Measurements from ENCODE around the gene STOM. TPM values are rescaled to one million over a fixed set of nuclear protein-coding genes. Genes with fewer than 3 reads are reported as not detected.
A peak's percentile ranks its signal among the peaks of the same experiment; 100 is the strongest.

Gene STOM
- total and polyA plus RNA-seq, 10 of the 15 experiments (the other 5 are each of a cell fraction or from before 2014, with no cell fraction given): 6.7 to 47.4 (median 39.8) TPM

DNA sequence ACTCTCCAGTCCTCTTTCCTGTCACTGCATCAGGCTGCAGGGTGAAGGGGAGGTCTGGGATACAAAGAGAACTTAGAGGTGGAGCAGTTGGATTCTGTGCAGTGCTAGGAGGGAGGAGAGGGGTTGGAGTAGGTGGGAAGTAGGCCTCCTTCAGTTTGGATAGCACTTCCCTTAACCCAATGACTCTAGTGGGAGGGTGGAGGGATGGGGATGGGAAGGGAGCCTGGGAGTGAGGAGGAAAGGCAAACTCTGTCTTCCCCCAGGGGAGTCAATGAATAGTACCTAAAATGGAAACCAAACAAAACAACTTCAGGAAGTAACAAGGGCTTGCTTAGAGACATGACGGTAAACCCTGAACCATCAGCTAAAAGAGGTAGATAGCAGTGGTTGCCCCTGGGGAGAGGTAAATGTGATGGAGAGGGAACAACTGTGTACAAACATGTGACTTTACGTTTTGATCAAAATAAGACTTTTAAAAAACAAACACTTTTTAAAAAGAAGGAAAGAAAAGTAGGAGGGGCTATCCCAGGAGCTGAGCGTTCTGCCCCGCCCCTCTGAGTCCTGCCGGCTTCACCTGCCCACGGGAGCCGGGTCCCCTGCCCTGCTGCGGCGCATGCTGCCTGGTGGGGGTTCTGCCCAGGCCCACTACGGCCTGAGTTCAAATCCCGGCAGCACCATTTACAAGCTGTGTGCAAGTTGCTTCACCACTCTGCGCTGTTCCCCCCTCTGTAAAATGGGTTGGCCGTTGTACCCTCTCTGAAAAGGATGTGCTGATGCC, 71.2 kb downstream of the STOM start:
- Histone ChIP-seq H3K4me2 (ENCODE audit: control insufficient read depth, insufficient read depth) (peak overlapping the region; percentile 21), H2AFZ (ENCODE audit: control insufficient read depth, low read depth, low read length) (no peak overlapping the region), H3K9ac (ENCODE audit: control insufficient read depth, insufficient read depth, low read length) (peak overlapping the region; percentile 14; the same call in 1 of the 2 replicates), H3K79me2 (ENCODE audit: control insufficient read depth, insufficient read depth, low read length) (no peaks in the 10 kb centered on the region), H4K20me1 (ENCODE audit: control insufficient read depth, insufficient read depth) (no peaks in the 10 kb centered on the region), H3K27ac (ENCODE audit: control insufficient read depth, insufficient read depth) (no peak overlapping the region), H3K27me3 (replicated peaks in 1 of 2; ENCODE audit: control insufficient read depth in 2 of 2, insufficient read depth in 2 of 2, low read length in 1 of 2) (no peaks in the 10 kb centered on the region), H3K4me3 (peak overlapping the region; percentile 36; the same call in 1 of the 2 replicates), H3K4me1 (ENCODE audit: control insufficient read depth, insufficient read depth, low read length) (peaks cover 4% of the 10 kb centered on the region; the same call in 1 of the 2 replicates), H3K36me3 (ENCODE audit: control insufficient read depth in 2 of 2, insufficient read depth in 2 of 2, low read length in 1 of 2) (no peaks in the 10 kb centered on the region; a peak in 1 of 4 replicates), H3K9me3 (replicated peaks; ENCODE audit: control insufficient read depth, insufficient read depth, low read length) (no peaks in the 10 kb centered on the region)
- intact Hi-C loops (cut with micrococcal nuclease; ENCODE audit: unreplicated experiment) (no loop called here), in situ Hi-C loops (cut with MboI) (no loop called here)
- WGBS (ENCODE audit: insufficient coverage, insufficient replicate concordance, low lambda C conversion rate, missing lambda C conversion rate): 9% methylated on average over 13 of the region's 13 CpGs
- ChIA-PET POLR2A (no interaction called here), SMC1A (ENCODE audit: uncharacterized antibody, unreplicated experiment) (no interaction called here), RAD21 (ENCODE audit: unreplicated experiment) (no interaction called here), CTCF (interaction anchor here (0.7 kb wide), 1 partner anchor 132 kb away, joined by 3 read pairs; no protein-coding TSS in a partner anchor)
- TF ChIP-seq BCL11A (IDR thresholded peaks at IDR 0.05; ENCODE audit: low read depth, low read length): no peak
- no peak for TF ChIP-seq ASH2L (IDR thresholded peaks at IDR 0.05; ENCODE audit: borderline replicate concordance, low read depth)
- TF ChIP-seq MEF2B (IDR thresholded peaks at IDR 0.05; ENCODE audit: partially characterized antibody, poor library complexity, severe bottlenecking): no peak
- TF ChIP-seq ZNF207 (IDR thresholded peaks at IDR 0.05; ENCODE audit: borderline replicate concordance): no peak
- no peak for TF ChIP-seq CHD2 (IDR thresholded peaks at IDR 0.05; ENCODE audit: borderline replicate concordance, low read depth, low read length)
- TF ChIP-seq, protein P1, sequence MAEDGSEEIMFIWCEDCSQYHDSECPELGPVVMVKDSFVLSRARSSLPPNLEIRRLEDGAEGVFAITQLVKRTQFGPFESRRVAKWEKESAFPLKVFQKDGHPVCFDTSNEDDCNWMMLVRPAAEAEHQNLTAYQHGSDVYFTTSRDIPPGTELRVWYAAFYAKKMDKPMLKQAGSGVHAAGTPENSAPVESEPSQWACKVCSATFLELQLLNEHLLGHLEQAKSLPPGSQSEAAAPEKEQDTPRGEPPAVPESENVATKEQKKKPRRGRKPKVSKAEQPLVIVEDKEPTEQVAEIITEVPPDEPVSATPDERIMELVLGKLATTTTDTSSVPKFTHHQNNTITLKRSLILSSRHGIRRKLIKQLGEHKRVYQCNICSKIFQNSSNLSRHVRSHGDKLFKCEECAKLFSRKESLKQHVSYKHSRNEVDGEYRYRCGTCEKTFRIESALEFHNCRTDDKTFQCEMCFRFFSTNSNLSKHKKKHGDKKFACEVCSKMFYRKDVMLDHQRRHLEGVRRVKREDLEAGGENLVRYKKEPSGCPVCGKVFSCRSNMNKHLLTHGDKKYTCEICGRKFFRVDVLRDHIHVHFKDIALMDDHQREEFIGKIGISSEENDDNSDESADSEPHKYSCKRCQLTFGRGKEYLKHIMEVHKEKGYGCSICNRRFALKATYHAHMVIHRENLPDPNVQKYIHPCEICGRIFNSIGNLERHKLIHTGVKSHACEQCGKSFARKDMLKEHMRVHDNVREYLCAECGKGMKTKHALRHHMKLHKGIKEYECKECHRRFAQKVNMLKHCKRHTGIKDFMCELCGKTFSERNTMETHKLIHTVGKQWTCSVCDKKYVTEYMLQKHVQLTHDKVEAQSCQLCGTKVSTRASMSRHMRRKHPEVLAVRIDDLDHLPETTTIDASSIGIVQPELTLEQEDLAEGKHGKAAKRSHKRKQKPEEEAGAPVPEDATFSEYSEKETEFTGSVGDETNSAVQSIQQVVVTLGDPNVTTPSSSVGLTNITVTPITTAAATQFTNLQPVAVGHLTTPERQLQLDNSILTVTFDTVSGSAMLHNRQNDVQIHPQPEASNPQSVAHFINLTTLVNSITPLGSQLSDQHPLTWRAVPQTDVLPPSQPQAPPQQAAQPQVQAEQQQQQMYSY (CRISPR knock-in tag; IDR thresholded peaks at IDR 0.05): no peak
- TF ChIP-seq, protein P2, sequence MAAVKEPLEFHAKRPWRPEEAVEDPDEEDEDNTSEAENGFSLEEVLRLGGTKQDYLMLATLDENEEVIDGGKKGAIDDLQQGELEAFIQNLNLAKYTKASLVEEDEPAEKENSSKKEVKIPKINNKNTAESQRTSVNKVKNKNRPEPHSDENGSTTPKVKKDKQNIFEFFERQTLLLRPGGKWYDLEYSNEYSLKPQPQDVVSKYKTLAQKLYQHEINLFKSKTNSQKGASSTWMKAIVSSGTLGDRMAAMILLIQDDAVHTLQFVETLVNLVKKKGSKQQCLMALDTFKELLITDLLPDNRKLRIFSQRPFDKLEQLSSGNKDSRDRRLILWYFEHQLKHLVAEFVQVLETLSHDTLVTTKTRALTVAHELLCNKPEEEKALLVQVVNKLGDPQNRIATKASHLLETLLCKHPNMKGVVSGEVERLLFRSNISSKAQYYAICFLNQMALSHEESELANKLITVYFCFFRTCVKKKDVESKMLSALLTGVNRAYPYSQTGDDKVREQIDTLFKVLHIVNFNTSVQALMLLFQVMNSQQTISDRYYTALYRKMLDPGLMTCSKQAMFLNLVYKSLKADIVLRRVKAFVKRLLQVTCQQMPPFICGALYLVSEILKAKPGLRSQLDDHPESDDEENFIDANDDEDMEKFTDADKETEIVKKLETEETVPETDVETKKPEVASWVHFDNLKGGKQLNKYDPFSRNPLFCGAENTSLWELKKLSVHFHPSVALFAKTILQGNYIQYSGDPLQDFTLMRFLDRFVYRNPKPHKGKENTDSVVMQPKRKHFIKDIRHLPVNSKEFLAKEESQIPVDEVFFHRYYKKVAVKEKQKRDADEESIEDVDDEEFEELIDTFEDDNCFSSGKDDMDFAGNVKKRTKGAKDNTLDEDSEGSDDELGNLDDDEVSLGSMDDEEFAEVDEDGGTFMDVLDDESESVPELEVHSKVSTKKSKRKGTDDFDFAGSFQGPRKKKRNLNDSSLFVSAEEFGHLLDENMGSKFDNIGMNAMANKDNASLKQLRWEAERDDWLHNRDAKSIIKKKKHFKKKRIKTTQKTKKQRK (IDR thresholded peaks at IDR 0.05; ENCODE audit: low read depth, low read length): no peak
- no TSS peak for BruUV-seq (replicated peaks)
- DNase-seq (ENCODE audit: low read depth, low spot score): no peak
- no peak for ATAC-seq
- no peak for FAIRE-seq

Measured in GM12878 (cell line).